ENCODE measurements around the gene OSCP1.
"Not testable (repeated sequence)": the region's sequence is repeated elsewhere in the genome, so short reads cannot be mapped to it uniquely, and the experiment has no call there.

DNA sequence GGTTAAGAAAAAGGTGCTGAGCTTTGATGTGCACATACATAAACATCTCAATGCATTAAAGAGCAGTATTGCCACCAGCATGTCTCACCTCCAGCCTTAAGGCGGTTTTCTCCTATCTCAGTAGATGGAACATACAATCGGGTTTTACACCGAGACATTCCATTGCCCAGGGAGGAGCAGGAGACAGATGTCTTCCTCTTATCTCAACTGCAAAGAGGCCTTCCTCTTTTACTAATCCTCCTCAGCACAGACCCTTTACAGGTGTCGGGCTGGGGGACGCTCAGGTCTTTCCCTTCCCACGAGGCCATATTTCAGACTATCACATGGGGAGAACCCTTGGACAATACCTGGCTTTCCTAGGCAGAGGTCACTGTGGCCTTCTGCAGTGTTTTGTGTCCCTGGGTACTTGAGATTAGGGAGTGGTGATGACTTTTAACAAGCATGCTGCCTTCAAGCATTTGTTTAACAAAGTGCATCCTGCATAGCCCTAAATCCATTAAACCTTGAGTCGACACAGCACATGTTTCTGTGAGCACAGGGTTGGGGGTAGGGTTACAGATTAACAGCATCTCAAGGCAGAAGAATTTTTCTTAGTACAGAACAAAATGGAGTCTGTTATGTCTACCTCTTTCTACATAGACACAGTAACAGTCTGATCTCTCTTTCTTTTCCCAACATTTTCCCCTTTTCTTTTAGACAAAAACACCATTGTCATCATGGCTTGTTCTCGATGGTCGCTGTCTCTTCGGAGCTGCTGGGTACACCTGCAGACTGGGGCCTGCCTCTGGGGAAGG, 39.2 kb upstream of the OSCP1 start:
- TF ChIP-seq, protein P1, sequence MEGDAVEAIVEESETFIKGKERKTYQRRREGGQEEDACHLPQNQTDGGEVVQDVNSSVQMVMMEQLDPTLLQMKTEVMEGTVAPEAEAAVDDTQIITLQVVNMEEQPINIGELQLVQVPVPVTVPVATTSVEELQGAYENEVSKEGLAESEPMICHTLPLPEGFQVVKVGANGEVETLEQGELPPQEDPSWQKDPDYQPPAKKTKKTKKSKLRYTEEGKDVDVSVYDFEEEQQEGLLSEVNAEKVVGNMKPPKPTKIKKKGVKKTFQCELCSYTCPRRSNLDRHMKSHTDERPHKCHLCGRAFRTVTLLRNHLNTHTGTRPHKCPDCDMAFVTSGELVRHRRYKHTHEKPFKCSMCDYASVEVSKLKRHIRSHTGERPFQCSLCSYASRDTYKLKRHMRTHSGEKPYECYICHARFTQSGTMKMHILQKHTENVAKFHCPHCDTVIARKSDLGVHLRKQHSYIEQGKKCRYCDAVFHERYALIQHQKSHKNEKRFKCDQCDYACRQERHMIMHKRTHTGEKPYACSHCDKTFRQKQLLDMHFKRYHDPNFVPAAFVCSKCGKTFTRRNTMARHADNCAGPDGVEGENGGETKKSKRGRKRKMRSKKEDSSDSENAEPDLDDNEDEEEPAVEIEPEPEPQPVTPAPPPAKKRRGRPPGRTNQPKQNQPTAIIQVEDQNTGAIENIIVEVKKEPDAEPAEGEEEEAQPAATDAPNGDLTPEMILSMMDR (conservative IDR thresholded peaks at IDR 0.05; ENCODE audit: low read length): not testable (repeated sequence)
- TF ChIP-seq EZH2phosphoT487 (IDR thresholded peaks at IDR 0.05; ENCODE audit: borderline replicate concordance): not testable (repeated sequence)
